Measurements from ENCODE around the gene AGBL1. TPM values are rescaled to one million over a fixed set of nuclear protein-coding genes. Genes with fewer than 3 reads are reported as not detected.

Gene AGBL1
- polyA plus RNA-seq, 2 of the 4 experiments (the other 2 are of a cell fraction), result not detected

DNA sequence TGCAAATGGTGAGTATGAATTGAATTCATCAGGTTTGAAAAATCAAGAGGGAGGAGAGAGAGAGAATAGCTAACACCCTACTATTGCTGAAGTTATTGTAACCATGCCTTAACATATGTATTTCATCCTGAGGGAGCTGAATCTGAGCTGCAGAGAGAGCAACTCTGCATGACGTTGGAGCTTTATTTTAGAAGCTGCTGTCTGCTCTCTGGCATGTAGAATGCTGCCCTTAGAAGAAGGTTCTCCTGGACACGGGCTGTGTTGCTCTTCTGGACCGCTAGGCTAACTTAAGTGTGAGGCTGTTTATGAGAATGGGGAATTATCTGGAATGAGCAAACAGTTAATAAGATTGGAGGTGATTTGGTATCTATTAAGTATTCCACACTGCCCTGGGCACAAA lies 814.6 kb downstream of the AGBL1 start:
- no peaks in the 10 kb centered on the region for H3K4me1 ChIP-seq
- FAIRE-seq (no peak), ATAC-seq (no peak), DNase-seq (ENCODE audit: low read depth in 1 of 2, low spot score in 1 of 2) (no peak)
- CTCF ChIA-PET, result no interaction called here
- TF ChIP-seq JUN (IDR thresholded peaks at IDR 0.05) (no peak), HEYL (CRISPR knock-in tag; IDR thresholded peaks at IDR 0.05) (no peak), EHF (CRISPR knock-in tag; IDR thresholded peaks at IDR 0.05) (no peak), RCOR1 (IDR thresholded peaks at IDR 0.05; ENCODE audit: low read depth, low read length) (no peak), CBX2 (IDR thresholded peaks at IDR 0.05; ENCODE audit: borderline replicate concordance, low read depth) (no peak), RARB (CRISPR knock-in tag; IDR thresholded peaks at IDR 0.05) (no peak), MAZ (IDR thresholded peaks at IDR 0.05; ENCODE audit: borderline replicate concordance, low read depth, low read length) (no peak)
- no peak overlapping the region for H3K4me2 ChIP-seq
- no peaks in the 10 kb centered on the region for H3K9me3 ChIP-seq
- WGBS (ENCODE audit: missing lambda C conversion rate), result 0% methylated on average over 3 of the region's 3 CpGs
- no peak overlapping the region for H3K4me3 ChIP-seq
- POLR2A ChIA-PET, result no interaction called here
- H3K27ac ChIP-seq, result no peak overlapping the region

DNA sequence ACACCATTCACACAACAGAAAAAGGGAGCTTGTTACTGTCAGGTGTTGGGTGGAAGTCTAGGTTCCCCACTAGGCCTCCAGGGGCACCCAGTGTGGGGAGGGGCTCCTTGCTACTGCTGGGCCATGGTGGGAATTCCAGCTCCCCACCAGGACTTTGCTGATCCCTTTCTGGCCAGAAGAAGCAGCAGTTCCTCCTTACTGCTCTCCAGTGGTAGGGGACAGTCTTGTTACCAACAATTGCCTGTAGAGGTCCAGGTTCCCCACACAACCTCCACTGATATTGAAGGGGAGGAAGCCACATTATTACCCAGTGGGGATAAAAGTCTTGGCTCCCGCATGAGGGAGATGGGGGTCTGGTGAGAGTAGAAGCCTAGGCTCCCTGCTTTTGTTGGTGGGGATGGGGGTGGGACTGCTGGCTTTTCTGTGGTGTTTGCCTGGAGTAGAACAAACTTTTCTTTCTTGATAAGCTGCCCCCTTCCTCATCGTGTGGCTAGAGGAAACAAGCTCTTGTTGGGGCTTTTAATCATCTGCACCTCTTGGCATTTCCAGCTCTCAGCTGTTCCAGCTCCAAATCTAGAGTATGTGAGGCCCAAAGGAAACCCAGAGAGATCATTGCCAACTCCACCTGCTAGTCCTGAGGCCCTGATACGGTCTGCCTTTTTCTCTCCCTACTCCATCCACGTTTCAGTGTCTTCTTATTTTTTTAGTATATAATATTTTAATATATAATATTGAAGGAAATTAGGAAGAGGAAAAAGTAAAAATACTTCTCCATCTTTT lies 824.2 kb downstream of the AGBL1 start:
- FAIRE-seq (no peak), DNase-seq (ENCODE audit: low read depth in 1 of 2, low spot score in 1 of 2) (no peak), ATAC-seq (no peak)
- no peaks in the 10 kb centered on the region for H3K9me3 ChIP-seq
- H3K4me3 ChIP-seq, result no peak overlapping the region
- WGBS (ENCODE audit: missing lambda C conversion rate), result 1% methylated on average over 4 of the region's 4 CpGs
- H3K4me1 ChIP-seq, result no peaks in the 10 kb centered on the region
- TF ChIP-seq, protein P1, sequence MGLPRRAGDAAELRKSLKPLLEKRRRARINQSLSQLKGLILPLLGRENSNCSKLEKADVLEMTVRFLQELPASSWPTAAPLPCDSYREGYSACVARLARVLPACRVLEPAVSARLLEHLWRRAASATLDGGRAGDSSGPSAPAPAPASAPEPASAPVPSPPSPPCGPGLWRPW (IDR thresholded peaks at IDR 0.05), result no peak
- no peak for TF ChIP-seq CHD4 (IDR thresholded peaks at IDR 0.05; ENCODE audit: borderline replicate concordance)
- TF ChIP-seq HOXB5 (CRISPR knock-in tag; IDR thresholded peaks at IDR 0.05), result no peak
- no peak for TF ChIP-seq RARB (CRISPR knock-in tag; IDR thresholded peaks at IDR 0.05)
- TF ChIP-seq ZC3H11A (IDR thresholded peaks at IDR 0.05), result no peak
- TF ChIP-seq SMC3 (IDR thresholded peaks at IDR 0.05), result no peak
- no peak for TF ChIP-seq BHLHE40 (IDR thresholded peaks at IDR 0.05; ENCODE audit: low read depth, low read length)
- TF ChIP-seq POLR2A (IDR thresholded peaks at IDR 0.05; ENCODE audit: low read length), result no peak
- no peak for TF ChIP-seq MAFK (IDR thresholded peaks at IDR 0.05; ENCODE audit: partially characterized antibody)
- no peak for TF ChIP-seq EP300 (IDR thresholded peaks at IDR 0.05)
- no peak overlapping the region for H3K4me2 ChIP-seq
- ChIA-PET CTCF (interaction anchor here (0.9 kb wide), 1 partner anchor 8 kb away, joined by 3 read pairs; no protein-coding TSS in a partner anchor), POLR2A (no interaction called here)
- H3K27ac ChIP-seq, result no peak overlapping the region

DNA sequence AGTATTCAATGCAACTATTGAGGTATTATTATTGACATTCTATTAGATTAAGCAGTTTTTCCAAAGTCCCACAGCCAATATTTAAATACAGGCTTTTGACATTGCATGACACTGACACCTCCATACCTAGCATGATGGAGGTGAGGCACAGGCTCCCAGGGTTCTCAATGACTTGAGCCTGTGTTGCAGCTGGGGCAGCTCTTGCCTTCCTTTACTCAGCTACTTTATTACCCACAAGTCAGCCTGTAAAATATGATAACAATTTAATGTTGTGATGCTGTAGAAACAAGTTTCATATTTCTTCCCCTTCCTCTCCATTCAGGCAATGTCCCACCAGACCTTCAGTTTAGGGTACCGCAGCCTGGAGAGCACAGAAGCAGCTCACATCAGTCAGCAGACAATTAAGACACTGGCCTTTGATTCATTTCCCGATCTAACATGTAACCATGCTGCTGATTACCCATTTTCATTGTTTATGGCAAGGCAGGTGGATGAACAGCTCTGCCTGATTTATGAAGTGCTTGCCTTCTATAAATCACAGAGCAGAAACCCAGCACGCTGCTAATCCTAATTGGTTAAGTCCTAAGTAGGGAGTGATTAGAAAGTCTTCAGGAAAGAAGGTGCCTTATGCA lies 826.1 kb downstream of the AGBL1 start:
- no peak overlapping the region for H3K4me3 ChIP-seq
- no peak overlapping the region for H3K4me2 ChIP-seq
- no peak for FAIRE-seq

More for the DNA sequence above, 826.1 kb downstream of the AGBL1 start:
- H3K4me1 ChIP-seq, result no peaks in the 10 kb centered on the region
- no peak overlapping the region for H3K27ac ChIP-seq
- WGBS (ENCODE audit: missing lambda C conversion rate), result 2% methylated on average over 3 of the region's 3 CpGs
- H3K9me3 ChIP-seq, result no peaks in the 10 kb centered on the region
- TF ChIP-seq SREBF2 (IDR thresholded peaks at IDR 0.05) (no peak), ZNF302 (CRISPR knock-in tag; IDR thresholded peaks at IDR 0.05) (no peak), CEBPB (IDR thresholded peaks at IDR 0.05) (no peak), HEYL (CRISPR knock-in tag; IDR thresholded peaks at IDR 0.05) (no peak), MAZ (IDR thresholded peaks at IDR 0.05; ENCODE audit: borderline replicate concordance, low read depth, low read length) (no peak), ZFP36 (IDR thresholded peaks at IDR 0.05; ENCODE audit: borderline replicate concordance, partially characterized antibody) (no peak), FOSL2 (IDR thresholded peaks at IDR 0.05) (no peak), FOSL2 (CRISPR knock-in tag; IDR thresholded peaks at IDR 0.05) (no peak), POLR2AphosphoS2 (conservative IDR thresholded peaks at IDR 0.05; ENCODE audit: low read length) (no peak), KDM1A (IDR thresholded peaks at IDR 0.05; ENCODE audit: low read depth) (no peak), ZC3H11A (IDR thresholded peaks at IDR 0.05) (no peak), FOSB (CRISPR knock-in tag; IDR thresholded peaks at IDR 0.05) (no peak)
- TF ChIP-seq, protein P2, sequence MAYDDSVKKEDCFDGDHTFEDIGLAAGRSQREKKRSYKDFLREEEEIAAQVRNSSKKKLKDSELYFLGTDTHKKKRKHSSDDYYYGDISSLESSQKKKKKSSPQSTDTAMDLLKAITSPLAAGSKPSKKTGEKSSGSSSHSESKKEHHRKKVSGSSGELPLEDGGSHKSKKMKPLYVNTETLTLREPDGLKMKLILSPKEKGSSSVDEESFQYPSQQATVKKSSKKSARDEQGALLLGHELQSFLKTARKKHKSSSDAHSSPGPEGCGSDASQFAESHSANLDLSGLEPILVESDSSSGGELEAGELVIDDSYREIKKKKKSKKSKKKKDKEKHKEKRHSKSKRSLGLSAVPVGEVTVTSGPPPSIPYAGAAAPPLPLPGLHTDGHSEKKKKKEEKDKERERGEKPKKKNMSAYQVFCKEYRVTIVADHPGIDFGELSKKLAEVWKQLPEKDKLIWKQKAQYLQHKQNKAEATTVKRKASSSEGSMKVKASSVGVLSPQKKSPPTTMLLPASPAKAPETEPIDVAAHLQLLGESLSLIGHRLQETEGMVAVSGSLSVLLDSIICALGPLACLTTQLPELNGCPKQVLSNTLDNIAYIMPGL (CRISPR knock-in tag; IDR thresholded peaks at IDR 0.05; ENCODE audit: borderline replicate concordance), result no peak
- TF ChIP-seq, protein P3, sequence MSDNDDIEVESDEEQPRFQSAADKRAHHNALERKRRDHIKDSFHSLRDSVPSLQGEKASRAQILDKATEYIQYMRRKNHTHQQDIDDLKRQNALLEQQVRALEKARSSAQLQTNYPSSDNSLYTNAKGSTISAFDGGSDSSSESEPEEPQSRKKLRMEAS (IDR thresholded peaks at IDR 0.05), result no peak
- TF ChIP-seq, protein P4, sequence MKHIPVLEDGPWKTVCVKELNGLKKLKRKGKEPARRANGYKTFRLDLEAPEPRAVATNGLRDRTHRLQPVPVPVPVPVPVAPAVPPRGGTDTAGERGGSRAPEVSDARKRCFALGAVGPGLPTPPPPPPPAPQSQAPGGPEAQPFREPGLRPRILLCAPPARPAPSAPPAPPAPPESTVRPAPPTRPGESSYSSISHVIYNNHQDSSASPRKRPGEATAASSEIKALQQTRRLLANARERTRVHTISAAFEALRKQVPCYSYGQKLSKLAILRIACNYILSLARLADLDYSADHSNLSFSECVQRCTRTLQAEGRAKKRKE (CRISPR knock-in tag; IDR thresholded peaks at IDR 0.05; ENCODE audit: low read depth), result no peak
- TF ChIP-seq, protein P5, sequence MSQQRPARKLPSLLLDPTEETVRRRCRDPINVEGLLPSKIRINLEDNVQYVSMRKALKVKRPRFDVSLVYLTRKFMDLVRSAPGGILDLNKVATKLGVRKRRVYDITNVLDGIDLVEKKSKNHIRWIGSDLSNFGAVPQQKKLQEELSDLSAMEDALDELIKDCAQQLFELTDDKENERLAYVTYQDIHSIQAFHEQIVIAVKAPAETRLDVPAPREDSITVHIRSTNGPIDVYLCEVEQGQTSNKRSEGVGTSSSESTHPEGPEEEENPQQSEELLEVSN (IDR thresholded peaks at IDR 0.05; ENCODE audit: borderline replicate concordance, low read depth), result no peak
- DNase-seq (ENCODE audit: low read depth in 1 of 2, low spot score in 1 of 2) (no peak), ATAC-seq (no peak)
- ChIA-PET CTCF (interaction anchor here (0.8 kb wide), 1 partner anchor 15 kb away, joined by 3 read pairs; no protein-coding TSS in a partner anchor), POLR2A (no interaction called here)

Measured in A549 (cell line).